Esophagus (tissue), 2 donors: Measurements from ENCODE around the gene AKAP12. TPM values are rescaled to one million over a fixed set of nuclear protein-coding genes. Genes with fewer than 3 reads are reported as not detected.
"Not testable (repeated sequence)": the region's sequence is repeated elsewhere in the genome, so short reads cannot be mapped to it uniquely, and the experiment has no call there.

Experiments used
- H3K27ac ChIP-seq, 2 donors: one replicate each; pipeline ENCODE4 v1.5.1; 2013; ENCODE audit warnings: low read depth in 2 of 2, mild to moderate bottlenecking in 2 of 2, inconsistent platforms in 1 of 2, low read length in 1 of 2, moderate library complexity in 1 of 2
- H3K27me3 ChIP-seq, 2 donors: one replicate each; pipeline ENCODE4 v1.6.1; 2013; ENCODE audit warnings: low read length in 2 of 2, control low read depth in 1 of 2, mild to moderate bottlenecking in 1 of 2; ENCODE audit not compliant: insufficient read depth in 2 of 2, control insufficient read depth in 1 of 2
- H3K36me3 ChIP-seq, 2 donors: one replicate each; pipeline ENCODE4 v1.6.1; 2013; ENCODE audit warnings: low read length in 1 of 2; ENCODE audit not compliant: control insufficient read depth in 2 of 2, insufficient read depth in 2 of 2
- H3K4me1 ChIP-seq, 2 donors: one replicate each; pipeline ENCODE4 v1.6.1; 2013; ENCODE audit warnings: low read length in 1 of 2; ENCODE audit not compliant: control insufficient read depth in 2 of 2, insufficient read depth in 2 of 2
- H3K4me3 ChIP-seq, 2 donors: one replicate each; pipeline ENCODE4 v1.5.1; 2013; ENCODE audit warnings: low read length in 2 of 2, mild to moderate bottlenecking in 2 of 2, low read depth in 1 of 2, moderate library complexity in 1 of 2
- H3K9me3 ChIP-seq, 2 donors: one replicate each; pipeline ENCODE4 v1.6.1; 2013; ENCODE audit warnings: mild to moderate bottlenecking in 2 of 2, low read depth in 1 of 2, low read length in 1 of 2, moderate library complexity in 1 of 2; ENCODE audit not compliant: control insufficient read depth in 2 of 2, insufficient read depth in 1 of 2
- WGBS, 2 donors: extraction: QIAGEN DNeasy Blood & Tissue Kit; methylation state at CpG; one replicate each; pipeline ENCODE4 v1.1.7; 2013; 5-methylcytosine and 5-hydroxymethylcytosine counted together
- polyA plus RNA-seq, 2 donors: library from polyadenylated mRNA; stranded (reverse); fragments of 200-250 nt; gene quantifications; one replicate each; pipeline ENCODE4 v1.2.3, GENCODE V29; 2013
- donor health status: healthy with polysubstance abuse.
- donor health status: Bipolar disorder and iron deficiency.

Gene AKAP12
- polyA plus RNA-seq, 2 donors: 1.3 to 3.9 TPM

DNA sequence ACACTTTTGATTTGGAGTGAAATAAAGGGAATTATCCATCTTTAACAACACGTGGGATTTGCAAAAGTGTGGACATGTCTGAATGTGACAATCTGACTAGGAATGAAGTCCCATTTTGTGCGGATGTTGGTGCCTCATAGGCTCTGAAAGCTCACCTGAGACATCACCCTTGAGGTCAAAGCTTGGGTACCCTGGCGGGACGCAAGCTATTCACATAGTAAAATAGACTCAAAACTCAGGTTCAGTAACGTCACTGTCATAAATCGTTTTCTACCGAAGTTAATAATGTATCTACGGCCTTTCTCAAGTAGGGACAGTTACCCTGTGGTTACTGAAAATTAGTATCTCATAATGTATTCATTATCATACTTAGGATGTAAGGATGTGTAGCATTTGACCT, 61.8 kb downstream of the AKAP12 start:
- Histone ChIP-seq H3K27me3 (no peaks in the 10 kb centered on the region), H3K9me3 (no peaks in the 10 kb centered on the region), H3K4me1 (no peaks in the 10 kb centered on the region), H3K4me3 (no peak overlapping the region), H3K27ac (no peak overlapping the region), H3K36me3 (no peaks in the 10 kb centered on the region)
- 77 to 88% methylated on average over 8 of the region's 8 CpGs for WGBS, 2 donors

DNA sequence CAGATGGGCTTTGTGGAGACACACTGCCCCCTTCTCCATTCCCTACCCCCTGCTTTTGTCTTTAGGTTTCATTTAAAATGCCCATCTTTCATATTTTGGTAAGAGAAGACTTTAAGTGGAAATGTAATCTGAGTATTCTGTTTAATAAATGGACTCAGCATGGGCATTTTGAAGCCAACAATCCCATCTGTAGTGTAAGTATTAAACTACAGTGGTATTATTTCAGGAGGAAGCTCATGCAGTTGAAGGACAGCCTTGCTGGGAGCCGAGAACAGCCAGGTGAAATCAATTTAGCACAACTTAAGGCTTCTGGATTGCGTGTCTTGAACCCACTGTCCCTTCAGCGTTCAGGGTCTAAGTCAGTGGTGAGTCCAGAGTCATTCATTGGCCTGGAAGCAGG, 63.5 kb downstream of the AKAP12 start:
- H3K36me3 ChIP-seq: no peaks in the 10 kb centered on the region
- H3K4me1 ChIP-seq: no peaks in the 10 kb centered on the region
- WGBS, 2 donors: 86 to 92% methylated on average over 3 of the region's 3 CpGs
- H3K27me3 ChIP-seq: no peaks in the 10 kb centered on the region
- H3K27ac ChIP-seq: no peak overlapping the region
- no peaks in the 10 kb centered on the region for H3K9me3 ChIP-seq
- H3K4me3 ChIP-seq: no peak overlapping the region

DNA sequence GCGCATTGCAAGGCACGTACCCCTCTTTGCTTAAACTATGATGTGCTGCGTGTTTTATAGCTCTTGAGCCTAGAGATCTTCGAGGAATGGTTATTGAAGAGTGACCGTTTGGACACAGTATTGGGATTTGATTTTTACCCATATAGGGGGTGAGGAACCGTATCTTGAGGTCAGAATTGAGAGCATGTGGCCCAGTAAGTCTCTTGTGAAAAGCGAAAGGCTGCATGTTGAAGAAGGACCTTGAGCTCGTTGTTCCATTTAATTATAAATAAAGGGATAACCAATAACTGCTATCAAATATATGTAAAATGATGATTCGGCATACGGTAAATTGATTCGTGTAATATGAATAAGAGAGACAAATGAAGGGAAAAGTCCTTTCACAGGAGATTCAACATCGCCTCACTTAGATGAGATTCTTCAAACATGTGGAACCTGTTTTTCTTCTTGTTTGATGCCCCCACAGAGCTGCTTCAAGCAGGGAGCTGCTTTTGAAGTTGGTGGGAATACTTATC, 66.6 kb downstream of the AKAP12 start:
- no peaks in the 10 kb centered on the region for H3K4me1 ChIP-seq
- H3K27me3 ChIP-seq: no peaks in the 10 kb centered on the region
- H3K9me3 ChIP-seq: no peaks in the 10 kb centered on the region
- H3K36me3 ChIP-seq: no peaks in the 10 kb centered on the region
- 88% methylated on average over 12 of the region's 12 CpGs for WGBS, 2 donors
- no peak overlapping the region for H3K27ac ChIP-seq
- no peak overlapping the region for H3K4me3 ChIP-seq

DNA sequence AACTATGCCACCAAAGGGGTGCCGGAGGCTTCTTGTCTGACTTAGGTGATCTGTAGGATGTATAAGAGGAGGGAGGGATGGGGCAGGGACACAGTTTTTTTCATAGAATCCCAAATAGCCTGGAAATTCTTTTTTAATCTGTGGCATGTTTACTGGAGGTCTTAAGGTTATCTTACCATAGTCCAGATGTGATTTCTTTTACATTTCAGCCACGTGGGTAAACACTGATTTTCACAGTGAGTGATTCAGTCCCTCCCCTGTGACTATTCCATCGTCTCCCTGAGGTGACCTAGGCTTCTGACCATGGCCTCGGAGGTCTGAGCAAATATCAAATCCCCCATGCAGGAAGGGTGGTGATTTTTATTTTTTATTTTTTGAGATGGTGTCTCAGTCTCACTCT, 67.7 kb downstream of the AKAP12 start:
- Histone ChIP-seq H3K4me3 (no peak overlapping the region), H3K4me1 (no peaks in the 10 kb centered on the region), H3K9me3 (no peaks in the 10 kb centered on the region), H3K27me3 (no peaks in the 10 kb centered on the region), H3K36me3 (no peaks in the 10 kb centered on the region), H3K27ac (no peak overlapping the region)
- WGBS, 2 donors: 61 to 74% methylated on average over 4 of the region's 4 CpGs

DNA sequence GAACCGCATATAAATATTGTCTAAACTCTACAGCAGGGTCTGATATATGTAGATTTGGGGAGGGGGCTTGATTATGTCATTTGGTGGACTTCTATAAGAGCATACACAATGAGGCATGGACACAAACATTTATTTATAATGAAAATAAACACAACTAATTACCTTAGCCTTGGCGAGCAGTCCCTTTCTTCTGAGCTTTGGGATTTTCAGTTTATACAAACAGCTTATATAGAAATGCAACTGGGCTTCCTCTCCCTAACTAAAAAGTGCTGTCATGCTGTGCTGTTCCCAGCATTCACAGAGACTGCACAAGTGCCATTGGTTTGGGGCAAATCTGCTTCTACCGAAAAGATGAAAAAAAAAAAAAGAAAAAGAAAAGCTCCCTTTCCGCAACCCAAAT, 69.9 kb downstream of the AKAP12 start:
- Histone ChIP-seq H3K36me3 (no peaks in the 10 kb centered on the region), H3K4me3 (no peak overlapping the region), H3K4me1 (no peaks in the 10 kb centered on the region), H3K27me3 (no peaks in the 10 kb centered on the region), H3K27ac (no peak overlapping the region), H3K9me3 (no peaks in the 10 kb centered on the region)
- 71 to 81% methylated on average over 4 of the region's 4 CpGs for WGBS, 2 donors

DNA sequence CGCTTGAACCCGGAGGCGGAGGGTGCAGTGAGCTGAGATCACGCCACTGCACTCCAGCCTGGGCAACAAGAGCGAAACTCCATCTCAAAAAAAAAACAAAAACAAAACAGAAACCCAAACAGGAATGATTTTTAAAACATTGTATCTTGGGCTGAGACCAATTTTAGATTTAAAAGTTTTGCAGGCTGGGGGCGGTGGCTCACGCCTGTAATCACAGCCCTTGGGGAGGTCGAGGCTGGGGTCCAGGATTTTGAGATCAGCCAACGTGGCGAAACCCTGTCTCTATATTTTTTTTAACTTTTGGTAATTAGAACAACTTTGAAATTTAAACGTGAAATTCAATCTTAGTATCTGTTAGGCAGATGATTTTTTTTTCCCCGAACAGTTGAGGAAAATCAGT, 70.5 kb downstream of the AKAP12 start:
- H3K27ac ChIP-seq: no peak overlapping the region

DNA sequence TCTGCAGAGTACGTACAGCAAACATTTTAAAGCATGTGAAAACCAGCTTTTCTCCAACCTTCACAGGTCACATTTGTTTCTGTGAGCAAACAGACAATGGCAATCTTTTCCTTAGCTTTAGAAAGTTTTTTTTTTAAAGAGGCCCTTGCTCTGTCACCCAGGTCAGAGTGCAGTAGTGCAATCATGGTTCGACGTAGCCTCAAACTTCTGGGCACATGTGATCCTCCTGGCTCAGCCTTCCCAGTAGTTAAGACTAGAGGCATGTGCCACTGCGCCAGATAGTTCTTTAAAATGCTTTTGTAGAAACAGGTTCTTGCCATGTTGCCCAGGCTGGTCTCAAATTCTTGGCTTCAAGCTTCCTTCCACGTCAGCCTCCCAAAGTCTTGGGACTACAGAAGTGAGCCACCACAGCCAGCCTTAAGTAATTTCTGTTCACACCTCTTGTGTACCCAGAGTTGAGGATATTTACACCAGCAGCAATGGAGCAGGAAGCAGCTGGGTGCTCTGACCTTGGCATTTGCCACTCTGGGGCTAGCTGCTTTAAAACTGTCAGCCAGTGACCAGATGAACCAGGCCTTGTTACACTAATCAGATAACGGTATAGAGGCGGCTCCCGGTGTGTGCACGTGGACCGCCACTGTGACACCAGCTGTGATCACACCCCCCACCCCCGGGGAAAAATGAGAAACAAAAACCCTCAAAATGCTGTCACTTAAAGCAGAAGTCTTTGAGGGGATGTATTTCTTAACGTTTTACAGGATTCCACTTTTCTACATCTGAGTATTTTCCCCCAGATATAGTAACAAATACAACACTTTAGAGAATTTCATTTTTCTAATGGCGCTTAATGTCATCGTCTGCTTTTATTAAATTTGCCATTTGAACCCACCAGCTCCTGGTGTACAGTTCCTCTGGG, 71.3 kb downstream of the AKAP12 start:
- 77 to 83% methylated on average over 14 of the region's 14 CpGs for WGBS, 2 donors
- H3K27ac ChIP-seq: no peak overlapping the region

More for the DNA sequence above, 70.5 kb downstream of the AKAP12 start:
- 82 to 84% methylated on average over 12 of the region's 12 CpGs for WGBS, 2 donors
- Histone ChIP-seq H3K4me3 (no peak overlapping the region), H3K9me3 (no peaks in the 10 kb centered on the region), H3K27me3 (no peaks in the 10 kb centered on the region), H3K4me1 (no peaks in the 10 kb centered on the region), H3K36me3 (no peaks in the 10 kb centered on the region)

DNA sequence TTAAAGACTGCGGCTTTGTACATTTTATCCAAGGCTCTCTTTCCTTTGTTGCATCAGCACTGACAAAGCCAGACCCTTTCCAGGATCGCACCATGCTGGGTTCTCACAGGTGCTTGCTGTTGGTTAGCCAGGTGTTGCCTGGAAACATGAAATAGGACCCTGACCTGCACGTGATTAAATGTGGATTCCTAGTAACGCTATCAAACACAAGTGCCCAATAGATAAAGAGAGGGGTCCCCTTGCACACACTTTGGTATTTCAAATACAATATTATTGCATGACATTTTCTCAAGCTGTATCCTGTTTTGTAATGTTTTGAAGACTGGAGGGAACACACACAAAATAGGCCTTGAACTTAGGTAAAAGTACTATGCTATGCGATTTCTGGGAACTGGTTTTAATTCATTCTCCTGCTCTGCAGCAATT, 73.3 kb downstream of the AKAP12 start:
- 59 to 74% methylated on average over 5 of the region's 5 CpGs for WGBS, 2 donors
- Histone ChIP-seq H3K4me1 (no peaks in the 10 kb centered on the region), H3K27ac (no peak overlapping the region), H3K4me3 (no peak overlapping the region), H3K27me3 (no peaks in the 10 kb centered on the region), H3K36me3 (no peaks in the 10 kb centered on the region), H3K9me3 (no peaks in the 10 kb centered on the region)

More for the DNA sequence above, 71.3 kb downstream of the AKAP12 start:
- Histone ChIP-seq H3K36me3 (no peaks in the 10 kb centered on the region), H3K4me3 (no peak overlapping the region), H3K27me3 (no peaks in the 10 kb centered on the region), H3K4me1 (no peaks in the 10 kb centered on the region), H3K9me3 (no peaks in the 10 kb centered on the region)

DNA sequence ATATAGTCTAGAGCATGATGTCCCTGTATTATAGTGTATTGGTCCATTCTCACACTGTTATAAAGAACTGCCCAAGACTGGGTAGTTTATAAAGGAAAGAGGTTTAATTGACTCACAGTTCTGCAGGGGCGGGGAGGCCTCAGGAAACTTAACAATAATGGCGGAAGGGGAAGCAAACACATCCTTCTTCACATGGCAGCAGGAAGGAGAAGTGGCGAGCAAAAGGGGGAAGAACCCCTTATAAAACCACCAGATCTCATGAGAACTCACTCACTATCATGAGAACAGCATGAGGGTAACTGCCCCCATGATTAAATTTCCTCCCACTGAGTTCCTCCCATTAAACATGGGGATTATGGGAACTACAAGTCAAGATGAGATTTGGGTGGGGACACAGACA, 75.9 kb downstream of the AKAP12 start:
- 71 to 90% methylated on average over 3 of the region's 3 CpGs for WGBS, 2 donors
- not testable (repeated sequence) for H3K4me1 ChIP-seq, H3K4me3 ChIP-seq, H3K9me3 ChIP-seq, H3K27ac ChIP-seq, H3K27me3 ChIP-seq, H3K36me3 ChIP-seq
